Measurements from ENCODE around the gene CIB4. TPM values are rescaled to one million over a fixed set of nuclear protein-coding genes. Genes with fewer than 3 reads are reported as not detected.

CIB4 gene
- total and polyA plus RNA-seq, 2 donors (not counting 1 experiment from before 2014, with no cell fraction given) = not detected

DNA sequence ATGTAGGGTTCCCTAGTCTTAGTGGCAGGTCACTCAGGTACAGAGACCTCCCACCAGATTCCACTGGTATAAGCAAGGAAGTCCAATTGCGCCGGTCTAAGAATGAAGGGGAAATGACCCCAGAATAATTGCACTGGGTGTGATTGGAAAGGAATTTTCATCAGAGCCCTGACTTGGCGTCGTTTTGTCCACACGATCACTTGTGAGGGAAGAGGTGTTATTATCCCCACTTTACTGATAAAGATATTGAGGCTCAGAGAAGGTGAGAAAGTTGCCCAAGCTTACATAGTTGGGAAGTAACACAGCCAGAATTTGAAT, 61.5 kb downstream of the CIB4 start:
- Mint-ChIP-seq H3K27me3 (peaks cover 36% of the 10 kb centered on the region), H3K27ac (no peak overlapping the region), H3K9me3 (ENCODE audit: insufficient read depth) (no peaks in the 10 kb centered on the region), H3K4me1 (peaks cover 2% of the 10 kb centered on the region), H3K4me3 (no peak overlapping the region)
- no peaks in the 10 kb centered on the region for H4K20me1 ChIP-seq (ENCODE audit: control insufficient read depth, insufficient read depth, low read length, poor library complexity, severe bottlenecking)
- H3K27ac ChIP-seq (ENCODE audit: low read length in 2 of 2) = no peak overlapping the region
- peaks cover 0 to 17% (median 0%) of the 10 kb centered on the region in 4 experiments for H3K27me3 ChIP-seq (replicated peaks in 1 of 4; ENCODE audit: control extremely low read depth in 1 of 4, control insufficient read depth in 3 of 4, insufficient read depth in 4 of 4, low read length in 3 of 4)
- H3K4me3 ChIP-seq (ENCODE audit: control extremely low read depth in 1 of 5, extremely low read depth in 1 of 5, insufficient read depth in 1 of 5, low read depth in 2 of 5, low read length in 4 of 5) = no peak overlapping the region
- ChIA-PET POLR2A (no interaction called here), CTCF (interaction anchor here (1.4 to 1.7 kb wide), 2 partner anchors 28 to 344 kb away, joined by 3 to 4 read pairs; no protein-coding TSS in a partner anchor)
- no peak overlapping the region for H2AFZ ChIP-seq (ENCODE audit: insufficient read depth, low read depth, low read length, poor library complexity, severe bottlenecking)
- H3K79me2 ChIP-seq (ENCODE audit: control insufficient read depth, insufficient read depth, low read length) = no peaks in the 10 kb centered on the region
- no peak for TF ChIP-seq EZH2 (IDR thresholded peaks at IDR 0.05; ENCODE audit: borderline replicate concordance, insufficient read depth, low read depth, low read length, poor library complexity, severe bottlenecking)
- TF ChIP-seq, protein P1, sequence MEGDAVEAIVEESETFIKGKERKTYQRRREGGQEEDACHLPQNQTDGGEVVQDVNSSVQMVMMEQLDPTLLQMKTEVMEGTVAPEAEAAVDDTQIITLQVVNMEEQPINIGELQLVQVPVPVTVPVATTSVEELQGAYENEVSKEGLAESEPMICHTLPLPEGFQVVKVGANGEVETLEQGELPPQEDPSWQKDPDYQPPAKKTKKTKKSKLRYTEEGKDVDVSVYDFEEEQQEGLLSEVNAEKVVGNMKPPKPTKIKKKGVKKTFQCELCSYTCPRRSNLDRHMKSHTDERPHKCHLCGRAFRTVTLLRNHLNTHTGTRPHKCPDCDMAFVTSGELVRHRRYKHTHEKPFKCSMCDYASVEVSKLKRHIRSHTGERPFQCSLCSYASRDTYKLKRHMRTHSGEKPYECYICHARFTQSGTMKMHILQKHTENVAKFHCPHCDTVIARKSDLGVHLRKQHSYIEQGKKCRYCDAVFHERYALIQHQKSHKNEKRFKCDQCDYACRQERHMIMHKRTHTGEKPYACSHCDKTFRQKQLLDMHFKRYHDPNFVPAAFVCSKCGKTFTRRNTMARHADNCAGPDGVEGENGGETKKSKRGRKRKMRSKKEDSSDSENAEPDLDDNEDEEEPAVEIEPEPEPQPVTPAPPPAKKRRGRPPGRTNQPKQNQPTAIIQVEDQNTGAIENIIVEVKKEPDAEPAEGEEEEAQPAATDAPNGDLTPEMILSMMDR (IDR thresholded peaks at IDR 0.05) = no peak
- no peak overlapping the region for H3K9ac ChIP-seq (ENCODE audit: low read length)
- intact Hi-C loops (cut with micrococcal nuclease) = loop anchor here (5.0 kb wide), 1 partner anchor 492 kb away; no protein-coding TSS in a partner anchor
- no peaks in the 10 kb centered on the region for H3K4me1 ChIP-seq (ENCODE audit: control insufficient read depth in 2 of 2, insufficient read depth in 2 of 2, low read length in 2 of 2)
- no peak for ATAC-seq (ENCODE audit: low read depth)
- DNase-seq = no peak
- peaks cover 0 to 4% (median 0%) of the 10 kb centered on the region in 3 donors for H3K9me3 ChIP-seq (ENCODE audit: control extremely low read depth in 1 of 3, control insufficient read depth in 2 of 3, insufficient read depth in 1 of 3, low read length in 2 of 3)
- WGBS (ENCODE audit: insufficient coverage) = 78% methylated on average over 3 of the region's 5 CpGs
- no peak overlapping the region for H3K4me2 ChIP-seq (replicated peaks; ENCODE audit: low read depth, low read length, poor library complexity, severe bottlenecking)
- no peaks in the 10 kb centered on the region for H3K36me3 ChIP-seq (replicated peaks in 1 of 2; ENCODE audit: control extremely low read depth in 1 of 2, control insufficient read depth in 1 of 2, extremely low read depth in 1 of 2, insufficient read depth in 2 of 2, low read length in 1 of 2)

DNA sequence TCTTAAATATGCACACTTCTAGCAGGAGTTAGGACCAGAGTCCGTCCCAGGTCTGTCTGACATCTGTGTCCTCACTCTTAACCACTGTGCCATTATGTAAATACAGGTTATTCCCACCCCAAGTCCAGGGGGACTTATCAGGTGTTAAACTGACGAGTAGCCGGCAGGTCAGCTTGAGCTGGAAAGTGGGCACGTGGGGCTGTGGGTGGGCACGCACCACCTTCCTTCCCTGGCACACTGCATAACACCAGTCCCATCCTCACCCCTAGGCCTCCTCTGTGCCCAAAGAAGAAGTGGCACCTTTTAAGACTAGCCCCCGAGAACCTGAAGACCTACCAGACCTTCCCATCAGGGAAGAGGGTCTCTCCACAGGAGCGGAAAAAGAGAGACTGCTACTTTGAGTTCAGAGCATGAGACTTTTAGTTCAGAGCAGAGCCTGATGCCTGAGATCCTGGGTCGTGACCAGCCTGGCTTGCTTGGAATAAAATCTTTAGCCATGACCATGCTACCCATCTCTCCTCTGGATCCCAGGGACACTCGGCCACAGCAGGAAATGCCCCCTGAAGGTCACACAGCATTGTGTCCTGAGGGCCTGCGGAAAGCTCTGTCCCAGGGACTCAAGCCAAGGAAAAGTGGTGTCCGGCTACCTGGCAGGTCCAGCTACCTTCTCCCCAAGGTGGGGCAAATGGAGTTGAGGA, 62.0 kb downstream of the CIB4 start:
- peaks cover 36% of the 10 kb centered on the region for H3K27me3 Mint-ChIP-seq

More for the DNA sequence above, 62.0 kb downstream of the CIB4 start:
- 88% methylated on average over 10 of the region's 11 CpGs for WGBS (ENCODE audit: insufficient coverage)
- Mint-ChIP-seq H3K27ac (no peak overlapping the region), H3K9me3 (ENCODE audit: insufficient read depth) (no peaks in the 10 kb centered on the region), H3K4me3 (no peak overlapping the region), H3K4me1 (peaks cover 2% of the 10 kb centered on the region)
- Histone ChIP-seq H3K9ac (ENCODE audit: low read length) (no peak overlapping the region), H3K4me2 (replicated peaks; ENCODE audit: low read depth, low read length, poor library complexity, severe bottlenecking) (no peak overlapping the region), H3K36me3 (replicated peaks in 1 of 2; ENCODE audit: control extremely low read depth in 1 of 2, control insufficient read depth in 1 of 2, extremely low read depth in 1 of 2, insufficient read depth in 2 of 2, low read length in 1 of 2) (no peaks in the 10 kb centered on the region), H2AFZ (ENCODE audit: insufficient read depth, low read depth, low read length, poor library complexity, severe bottlenecking) (no peak overlapping the region), H3K4me3 (ENCODE audit: control extremely low read depth in 1 of 5, extremely low read depth in 1 of 5, insufficient read depth in 1 of 5, low read depth in 2 of 5, low read length in 4 of 5) (no peak overlapping the region), H3K27me3 (replicated peaks in 1 of 4; ENCODE audit: control extremely low read depth in 1 of 4, control insufficient read depth in 3 of 4, insufficient read depth in 4 of 4, low read length in 3 of 4) (peaks cover 0 to 17% (median 0%) of the 10 kb centered on the region in 4 experiments), H4K20me1 (ENCODE audit: control insufficient read depth, insufficient read depth, low read length, poor library complexity, severe bottlenecking) (no peaks in the 10 kb centered on the region), H3K9me3 (ENCODE audit: control extremely low read depth in 1 of 3, control insufficient read depth in 2 of 3, insufficient read depth in 1 of 3, low read length in 2 of 3) (peaks cover 0 to 4% (median 0%) of the 10 kb centered on the region in 3 donors), H3K27ac (ENCODE audit: low read length in 2 of 2) (no peak overlapping the region), H3K4me1 (ENCODE audit: control insufficient read depth in 2 of 2, insufficient read depth in 2 of 2, low read length in 2 of 2) (no peaks in the 10 kb centered on the region), H3K79me2 (ENCODE audit: control insufficient read depth, insufficient read depth, low read length) (no peaks in the 10 kb centered on the region)
- TF ChIP-seq, protein P1 (IDR thresholded peaks at IDR 0.05) = no peak
- TF ChIP-seq EZH2 (IDR thresholded peaks at IDR 0.05; ENCODE audit: borderline replicate concordance, insufficient read depth, low read depth, low read length, poor library complexity, severe bottlenecking) = no peak
- intact Hi-C loops (cut with micrococcal nuclease) = loop anchor here (5.0 kb wide), 1 partner anchor 492 kb away; no protein-coding TSS in a partner anchor
- ATAC-seq (ENCODE audit: low read depth) = no peak
- ChIA-PET CTCF (interaction anchor here (1.3 to 2.2 kb wide), 6 partner anchors 19 to 628 kb away, joined by 3 to 16 read pairs (median 4); no protein-coding TSS in a partner anchor), POLR2A (no interaction called here)
- no peak for DNase-seq

Data from B cell (primary cell).